LNCaP clone FGC (cell line): ENCODE data around the gene C2CD2.

Source experiments
- DNase-seq: peaks from one replicate; pipeline ENCODE4 v3.0.0-alpha.2; 2011; ENCODE audit warnings: low read depth
- H3K4me3 ChIP-seq: 2 replicates; pipeline ENCODE4 v1.5.1; 2011; ENCODE audit warnings: mild to moderate bottlenecking, low read depth, low read length, control low read depth
- TF ChIP-seq, protein P1 (sequence below): IDR thresholded peaks from 2 replicates; pipeline ENCODE4 v1.5.1; 2012; ENCODE audit warnings: mild to moderate bottlenecking; ENCODE audit not compliant: control insufficient read depth, insufficient read depth; ENCODE audit errors: extremely low read depth

The C2CD2 gene

GRCh38 chr21:41892726-41893125 lies 61.1 kb downstream of the C2CD2 start:
- DNase-seq, result no peak
- no peak overlapping the region for H3K4me3 ChIP-seq
- TF ChIP-seq, protein P1, sequence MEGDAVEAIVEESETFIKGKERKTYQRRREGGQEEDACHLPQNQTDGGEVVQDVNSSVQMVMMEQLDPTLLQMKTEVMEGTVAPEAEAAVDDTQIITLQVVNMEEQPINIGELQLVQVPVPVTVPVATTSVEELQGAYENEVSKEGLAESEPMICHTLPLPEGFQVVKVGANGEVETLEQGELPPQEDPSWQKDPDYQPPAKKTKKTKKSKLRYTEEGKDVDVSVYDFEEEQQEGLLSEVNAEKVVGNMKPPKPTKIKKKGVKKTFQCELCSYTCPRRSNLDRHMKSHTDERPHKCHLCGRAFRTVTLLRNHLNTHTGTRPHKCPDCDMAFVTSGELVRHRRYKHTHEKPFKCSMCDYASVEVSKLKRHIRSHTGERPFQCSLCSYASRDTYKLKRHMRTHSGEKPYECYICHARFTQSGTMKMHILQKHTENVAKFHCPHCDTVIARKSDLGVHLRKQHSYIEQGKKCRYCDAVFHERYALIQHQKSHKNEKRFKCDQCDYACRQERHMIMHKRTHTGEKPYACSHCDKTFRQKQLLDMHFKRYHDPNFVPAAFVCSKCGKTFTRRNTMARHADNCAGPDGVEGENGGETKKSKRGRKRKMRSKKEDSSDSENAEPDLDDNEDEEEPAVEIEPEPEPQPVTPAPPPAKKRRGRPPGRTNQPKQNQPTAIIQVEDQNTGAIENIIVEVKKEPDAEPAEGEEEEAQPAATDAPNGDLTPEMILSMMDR, result no peak

- no peak for DNase-seq
- TF ChIP-seq, protein P1, result no peak
- H3K4me3 ChIP-seq, result no peak overlapping the region
These were observed 62.7 kb downstream of the C2CD2 start for GRCh38 chr21:41891132-41891531.

DNA sequence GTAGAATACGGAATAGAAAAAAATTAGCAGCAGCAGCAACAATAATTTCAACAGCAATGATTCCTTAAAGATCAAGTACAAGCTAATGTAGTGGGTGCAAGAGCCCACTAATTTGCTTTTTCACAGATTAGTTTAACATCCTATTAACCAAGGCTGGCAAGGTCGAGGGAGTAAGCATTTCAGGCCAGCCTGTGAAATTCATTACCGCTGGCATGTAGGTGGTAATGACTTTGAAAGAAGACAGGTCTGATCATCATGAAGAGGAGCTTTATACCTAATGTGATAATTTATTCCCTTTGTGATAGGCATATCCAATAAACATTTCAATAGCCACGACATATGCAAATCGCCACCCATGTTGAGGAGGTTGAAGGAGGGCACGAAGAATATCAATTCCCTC lies 63.5 kb downstream of the C2CD2 start:
- H3K4me3 ChIP-seq, result no peak overlapping the region
- no peak for DNase-seq
- TF ChIP-seq, protein P1, result no peak

DNA sequence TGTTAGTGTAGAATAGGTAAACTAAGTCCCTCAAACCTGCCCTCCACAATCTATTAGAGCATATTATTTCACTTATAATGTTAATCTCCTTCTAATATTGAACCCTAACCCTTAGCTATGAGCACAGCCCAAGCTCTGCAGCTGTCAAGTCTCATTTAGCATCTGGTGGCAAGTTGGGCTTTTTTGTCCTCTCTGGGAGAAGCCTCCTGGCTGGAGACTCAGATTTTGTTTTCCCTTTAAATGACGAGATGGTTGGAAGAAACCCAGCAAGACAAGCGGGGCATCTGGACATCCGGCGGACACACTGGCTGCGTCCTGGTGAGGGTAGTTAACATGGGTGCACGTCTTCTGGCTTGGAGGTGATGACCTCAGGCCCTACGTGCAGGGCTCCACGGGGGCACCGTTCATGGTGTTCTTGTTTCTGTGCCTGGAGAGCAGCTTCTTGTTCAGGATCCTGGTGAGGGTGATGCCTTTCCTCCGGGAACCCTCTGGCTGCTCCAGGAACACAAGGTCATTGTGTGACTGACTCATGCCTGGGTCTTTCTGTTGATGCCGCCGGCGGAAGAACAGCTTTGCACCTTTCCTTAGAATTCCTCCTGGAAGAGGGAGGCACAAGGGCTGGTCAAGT lies 65.0 kb downstream of the C2CD2 start:
- no peak for DNase-seq
- TF ChIP-seq, protein P1, result no peak
- no peak overlapping the region for H3K4me3 ChIP-seq

- DNase-seq, result no peak
- H3K4me3 ChIP-seq, result no peak overlapping the region
- TF ChIP-seq, protein P1, result no peak
These were observed 66.2 kb downstream of the C2CD2 start for GRCh38 chr21:41887667-41888066.

- H3K4me3 ChIP-seq, result no peak overlapping the region
- DNase-seq, result no peak
- TF ChIP-seq, protein P1, result no peak
These were observed 67.5 kb downstream of the C2CD2 start for GRCh38 chr21:41886328-41886727.

DNA sequence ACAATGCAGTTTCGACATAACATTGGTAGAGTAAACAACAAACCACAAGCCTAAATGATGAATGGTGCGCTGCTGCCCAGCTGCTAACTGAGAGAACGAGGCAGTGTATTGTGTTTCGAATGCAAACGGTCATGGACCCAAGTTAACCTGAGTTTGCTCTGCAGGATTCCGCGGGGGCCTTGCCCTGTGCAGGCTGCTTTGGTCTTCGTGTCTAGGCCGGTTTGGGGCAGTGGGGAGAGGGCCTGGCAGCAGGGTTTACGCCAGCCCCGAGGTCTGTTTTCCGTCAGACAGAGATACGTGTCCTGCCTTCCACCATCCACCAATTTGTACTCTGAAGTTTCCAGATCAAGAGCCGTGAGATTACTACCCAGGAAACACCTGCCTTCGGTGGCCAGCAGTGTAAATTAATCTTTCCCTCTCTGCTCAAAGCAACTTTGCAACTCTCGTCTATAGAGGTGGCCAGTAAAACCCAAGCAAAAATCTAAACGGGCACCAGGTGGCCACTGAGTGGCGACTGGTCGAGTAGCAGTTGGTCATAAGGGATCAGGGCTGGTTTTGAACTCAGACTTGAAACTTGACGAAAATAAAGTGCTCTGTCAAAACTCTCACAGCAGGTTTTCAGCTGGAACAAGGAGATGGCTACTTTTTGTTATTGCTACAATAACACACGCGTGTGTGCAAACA lies 68.3 kb downstream of the C2CD2 start:
- TF ChIP-seq, protein P1, result no peak
- no peak for DNase-seq
- H3K4me3 ChIP-seq, result no peak overlapping the region
